Activated T-helper 2 cell treated with anti-CD3 and anti-CD28 coated beads, Interferon-gamma antibody, Interleukin-2, Interleukin-4, amounts not matched to agents 10 μg/mL and 5 μg/mL and 100 μg/mL, durations not matched to agents 14 hours and 24 hours and 36 hours (primary cell): Measurements from ENCODE around the gene BABAM1. TPM values are rescaled to one million over a fixed set of nuclear protein-coding genes. Genes with fewer than 3 reads are reported as not detected.
A peak's percentile ranks its signal among the peaks of the same experiment; 100 is the strongest.

Experiments
- DNase-seq: peaks from one replicate; pipeline ENCODE4 v3.0.0; 2021; ENCODE audit warnings: low spot score
- H3K27ac Mint-ChIP-seq: one replicate; pipeline ENCODE4 v1.8.0; 2021; ENCODE audit warnings: mixed read lengths
- H3K27me3 Mint-ChIP-seq: one replicate; pipeline ENCODE4 v1.8.0; 2021; ENCODE audit warnings: low read depth, mixed read lengths
- H3K36me3 Mint-ChIP-seq: one replicate; pipeline ENCODE4 v1.8.0; 2021; ENCODE audit warnings: low read depth, mixed read lengths
- H3K4me1 Mint-ChIP-seq: one replicate; pipeline ENCODE4 v1.8.0; 2021; ENCODE audit warnings: low read depth, mixed read lengths
- H3K4me3 Mint-ChIP-seq: one replicate; pipeline ENCODE4 v1.8.0; 2021; ENCODE audit warnings: low read depth, mild to moderate bottlenecking, moderate library complexity, mixed read lengths
- H3K9me3 Mint-ChIP-seq: one replicate; pipeline ENCODE4 v1.8.0; 2021; ENCODE audit warnings: mixed read lengths
- intact Hi-C: fragments of 100-400 bp; cut with micrococcal nuclease; formaldehyde crosslinking; loops from one replicate; pipeline ENCODE4 v1.15.1; 2023
- total RNA-seq: library from RNA; stranded (reverse); gene quantifications from 2 replicates; pipeline ENCODE4 v1.2.3, GENCODE V29; 2022

Gene BABAM1
- total RNA-seq, 1 donor from 2014 or later = 122 TPM

GRCh38 chr19:17236811-17237543 lies 30.3 kb upstream of the BABAM1 start:
- peak overlapping the region; percentile 68 for H3K4me3 Mint-ChIP-seq
- no peak for DNase-seq
- H3K36me3 Mint-ChIP-seq = peaks cover 7% of the 10 kb centered on the region
- peaks cover 2% of the 10 kb centered on the region for H3K4me1 Mint-ChIP-seq
- H3K9me3 Mint-ChIP-seq = no peaks in the 10 kb centered on the region
- intact Hi-C loops = no loop called here
- no peaks in the 10 kb centered on the region for H3K27me3 Mint-ChIP-seq
- H3K27ac Mint-ChIP-seq = no peak overlapping the region

DNA sequence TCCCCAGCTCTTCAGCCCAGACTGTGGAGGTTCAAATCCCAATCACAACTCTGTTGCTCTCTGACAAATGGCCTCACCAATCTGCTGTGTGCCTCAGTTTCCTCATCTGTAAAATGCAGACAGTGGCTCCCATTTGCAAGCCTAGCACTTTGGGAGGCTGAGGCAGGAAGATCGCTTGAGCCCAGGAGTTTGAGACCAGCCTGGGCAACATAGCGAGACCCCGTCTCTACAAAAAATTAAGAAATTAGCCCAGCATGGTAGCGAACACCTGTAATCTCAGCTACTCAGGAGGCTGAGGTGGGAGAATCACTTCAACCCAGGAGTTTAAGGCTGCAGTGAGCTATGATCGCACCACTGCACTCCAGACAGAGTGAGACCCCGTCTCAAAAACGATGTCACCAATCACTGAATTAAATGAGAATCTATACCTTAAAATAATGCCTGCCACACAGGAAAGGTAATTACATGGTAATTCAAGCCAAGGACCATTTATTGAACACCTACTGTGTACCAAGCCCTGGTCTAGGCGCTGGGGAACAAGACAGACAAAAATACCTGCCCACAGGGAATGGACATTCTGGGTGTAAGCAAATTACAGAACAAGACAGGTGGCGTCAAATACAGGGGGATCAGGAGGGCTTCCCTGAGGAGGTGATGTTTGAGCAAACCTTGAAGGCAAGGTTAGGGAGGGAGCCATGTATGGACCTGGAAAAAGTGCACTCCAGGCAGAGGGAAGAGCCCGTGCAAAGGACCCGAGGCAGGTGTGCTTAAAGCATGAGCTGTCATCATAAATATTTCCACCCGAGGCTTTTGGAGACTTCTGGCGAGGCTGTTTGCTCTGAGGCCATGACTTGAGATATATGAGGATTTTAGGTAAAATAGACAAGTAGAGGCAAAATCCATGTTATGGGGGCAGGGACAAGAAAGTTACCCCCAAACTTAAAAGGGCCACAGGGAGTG lies 29.2 kb upstream of the BABAM1 start:
- Mint-ChIP-seq H3K4me3 (peak overlapping the region; percentile 45), H3K36me3 (peaks cover 3% of the 10 kb centered on the region), H3K9me3 (no peaks in the 10 kb centered on the region), H3K4me1 (peaks cover 2% of the 10 kb centered on the region), H3K27me3 (no peaks in the 10 kb centered on the region), H3K27ac (no peak overlapping the region)
- intact Hi-C loops = no loop called here
- no peak for DNase-seq

DNA sequence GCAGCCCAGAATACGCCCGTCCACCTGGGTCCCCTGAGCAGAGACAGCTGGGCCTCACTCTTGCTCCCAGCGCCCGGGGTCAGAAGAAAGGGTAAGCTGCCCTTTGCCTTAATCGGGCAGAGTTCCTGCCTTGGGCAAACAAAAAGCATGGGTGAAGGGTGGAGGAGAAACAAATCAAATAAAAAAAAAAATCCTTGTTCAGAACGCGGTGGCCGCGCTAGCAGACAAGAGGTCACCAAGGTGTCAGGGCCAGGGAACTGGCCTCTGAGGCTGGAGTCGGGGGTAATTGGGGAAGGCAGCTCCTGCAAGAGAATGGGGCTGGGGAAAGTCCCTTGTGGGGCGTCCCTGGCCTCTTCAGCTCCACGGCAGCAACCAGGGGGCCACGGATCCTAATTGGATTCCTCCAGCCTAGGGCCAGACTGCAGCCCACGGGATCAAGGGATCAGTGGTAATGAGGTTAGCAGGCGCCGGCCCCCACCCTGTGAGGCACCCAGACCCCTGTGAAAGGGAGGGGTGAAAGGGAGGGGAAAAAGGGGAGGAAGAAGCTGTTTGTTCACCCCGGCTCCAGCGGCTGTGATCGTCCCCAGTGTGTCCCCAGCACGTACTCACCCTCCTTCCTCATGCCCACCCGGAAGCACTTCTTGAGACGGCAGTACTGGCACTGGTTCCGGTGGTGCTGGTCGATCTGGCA lies 27.0 kb upstream of the BABAM1 start:
- no peak for DNase-seq
- Mint-ChIP-seq H3K36me3 (no peaks in the 10 kb centered on the region), H3K27ac (no peak overlapping the region), H3K9me3 (no peaks in the 10 kb centered on the region), H3K4me1 (no peaks in the 10 kb centered on the region), H3K27me3 (peaks cover 7% of the 10 kb centered on the region), H3K4me3 (no peak overlapping the region)
- intact Hi-C loops = no loop called here

GRCh38 chr19:17240826-17241399 lies 26.3 kb upstream of the BABAM1 start:
- DNase-seq = no peak
- H3K4me1 Mint-ChIP-seq = no peaks in the 10 kb centered on the region
- no peak overlapping the region for H3K4me3 Mint-ChIP-seq
- H3K36me3 Mint-ChIP-seq = no peaks in the 10 kb centered on the region
- peaks cover 7% of the 10 kb centered on the region for H3K27me3 Mint-ChIP-seq
- no peaks in the 10 kb centered on the region for H3K9me3 Mint-ChIP-seq
- intact Hi-C loops = no loop called here
- no peak overlapping the region for H3K27ac Mint-ChIP-seq

- H3K27ac Mint-ChIP-seq = no peak overlapping the region
- intact Hi-C loops = no loop called here
- H3K4me3 Mint-ChIP-seq = no peak overlapping the region
- no peak for DNase-seq
- peaks cover 14% of the 10 kb centered on the region for H3K27me3 Mint-ChIP-seq
- no peaks in the 10 kb centered on the region for H3K36me3 Mint-ChIP-seq
- no peaks in the 10 kb centered on the region for H3K9me3 Mint-ChIP-seq
- H3K4me1 Mint-ChIP-seq = peaks cover 2% of the 10 kb centered on the region
These were observed 24.6 kb upstream of the BABAM1 start for GRCh38 chr19:17242431-17243208.

DNA sequence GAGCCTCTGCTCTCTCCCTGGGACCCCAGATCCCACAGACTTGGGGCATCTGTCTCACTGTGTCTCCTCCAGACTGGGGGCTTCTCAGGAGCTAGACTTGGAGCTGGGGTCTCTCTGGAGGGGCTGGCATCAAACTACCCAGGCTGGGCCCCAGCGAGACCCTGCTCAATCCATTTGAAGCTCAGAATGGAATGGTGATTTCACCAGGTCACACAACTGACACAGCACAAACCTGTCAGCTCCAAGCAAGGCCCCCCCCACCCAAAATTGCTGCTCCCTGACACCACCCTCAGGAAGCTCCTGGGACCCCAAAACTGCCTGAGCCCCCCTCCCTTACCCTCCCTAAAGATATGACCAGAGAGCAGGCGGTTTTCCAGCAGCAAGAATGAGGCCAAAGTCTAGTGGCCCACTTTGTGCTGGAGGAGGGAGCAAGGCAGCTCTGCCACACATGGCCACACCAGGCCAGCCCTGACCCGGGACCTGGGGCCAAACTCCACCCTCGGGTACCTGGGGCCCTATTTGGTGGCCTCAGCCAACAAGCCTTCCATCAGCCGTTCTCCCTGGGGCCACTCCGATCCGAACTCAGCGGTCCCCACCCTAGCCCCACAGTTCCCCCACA lies 23.9 kb upstream of the BABAM1 start:
- intact Hi-C loops = no loop called here
- DNase-seq = no peak
- H3K4me3 Mint-ChIP-seq = peak overlapping the region; percentile 65
- peaks cover 14% of the 10 kb centered on the region for H3K27me3 Mint-ChIP-seq
- H3K9me3 Mint-ChIP-seq = no peaks in the 10 kb centered on the region
- no peak overlapping the region for H3K27ac Mint-ChIP-seq
- H3K4me1 Mint-ChIP-seq = peaks cover 2% of the 10 kb centered on the region
- no peaks in the 10 kb centered on the region for H3K36me3 Mint-ChIP-seq

- Mint-ChIP-seq H3K4me3 (peak overlapping the region; percentile 65), H3K9me3 (no peaks in the 10 kb centered on the region), H3K27ac (no peak overlapping the region), H3K4me1 (peaks cover 2% of the 10 kb centered on the region), H3K36me3 (no peaks in the 10 kb centered on the region), H3K27me3 (peaks cover 15% of the 10 kb centered on the region)
- intact Hi-C loops = no loop called here
- no peak for DNase-seq
These were observed 23.2 kb upstream of the BABAM1 start for GRCh38 chr19:17243830-17244617.

DNA sequence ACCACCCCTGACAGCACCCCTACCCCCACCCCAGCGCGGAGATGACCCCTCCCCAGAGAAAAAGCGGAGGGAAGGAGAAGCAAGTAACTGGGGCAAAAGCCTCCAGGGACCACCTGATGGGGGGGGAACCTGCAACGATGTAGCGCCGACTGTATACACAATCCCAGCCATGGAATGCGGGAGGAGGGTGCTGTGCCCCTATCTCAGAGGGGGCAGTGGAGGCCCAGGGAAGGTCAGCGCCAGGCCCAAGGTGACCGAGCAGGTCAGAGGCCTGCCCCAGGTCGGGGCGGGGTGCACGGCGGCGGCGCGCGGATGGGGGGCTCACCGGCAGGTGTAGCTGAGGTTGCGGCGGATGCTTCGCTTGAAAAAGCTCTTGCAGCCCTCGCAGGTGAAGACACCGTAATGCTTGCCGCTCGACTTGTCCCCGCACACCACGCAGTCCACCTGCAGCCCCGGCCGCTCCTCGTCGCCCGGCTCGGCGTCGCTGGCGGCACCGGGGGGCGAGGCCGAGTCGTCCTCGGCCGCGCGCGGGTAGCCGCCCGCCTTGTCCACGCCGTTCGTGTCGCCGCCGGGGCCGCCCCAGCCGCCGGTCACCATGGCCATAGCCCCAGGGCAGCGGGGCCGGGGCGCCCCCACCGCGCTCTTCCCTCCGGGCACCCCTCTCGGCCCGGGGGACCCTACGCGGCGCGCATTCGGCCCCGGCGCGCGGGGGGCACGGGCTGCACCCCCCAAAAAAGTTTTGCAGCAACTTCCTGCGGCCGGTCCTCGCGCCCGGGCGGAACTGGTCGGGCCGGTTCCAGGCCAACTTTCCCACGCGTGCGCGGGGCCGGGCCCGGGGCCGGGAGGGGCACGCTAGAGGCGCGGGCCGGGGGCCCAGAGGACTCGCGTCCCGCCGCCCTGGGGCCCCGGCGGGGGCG lies 22.4 kb upstream of the BABAM1 start:
- H3K27ac Mint-ChIP-seq = no peak overlapping the region
- intact Hi-C loops = no loop called here
- no peaks in the 10 kb centered on the region for H3K9me3 Mint-ChIP-seq
- no peaks in the 10 kb centered on the region for H3K36me3 Mint-ChIP-seq
- H3K27me3 Mint-ChIP-seq = peaks cover 16% of the 10 kb centered on the region
- peak overlapping the region; percentile 65 for H3K4me3 Mint-ChIP-seq
- peaks cover 2% of the 10 kb centered on the region for H3K4me1 Mint-ChIP-seq
- DNase-seq = no peak

GRCh38 chr19:17245535-17245984 lies 21.7 kb upstream of the BABAM1 start, which contains the start of gene NR2F6:
TSS of gene NR2F6 (minus strand) at chr19:17245919. CDS start at chr19:17245220, 699 bp downstream.
- peaks cover 2% of the 10 kb centered on the region for H3K4me1 Mint-ChIP-seq
- no peaks in the 10 kb centered on the region for H3K9me3 Mint-ChIP-seq
- no peak for DNase-seq
- H3K27me3 Mint-ChIP-seq = peaks cover 16% of the 10 kb centered on the region
- intact Hi-C loops = no loop called here
- peak within 1 kb of the TSS; percentile 82 for H3K27ac Mint-ChIP-seq
- H3K4me3 Mint-ChIP-seq = peak within 1 kb of the TSS; percentile 83
- no peaks in the 10 kb centered on the region for H3K36me3 Mint-ChIP-seq

GRCh38 chr19:17246681-17247425 lies 20.4 kb upstream of the BABAM1 start:
- no peak for DNase-seq
- Mint-ChIP-seq H3K27ac (no peak overlapping the region), H3K4me1 (peaks cover 2% of the 10 kb centered on the region), H3K36me3 (no peaks in the 10 kb centered on the region), H3K4me3 (peak overlapping the region; percentile 83), H3K9me3 (no peaks in the 10 kb centered on the region), H3K27me3 (peaks cover 16% of the 10 kb centered on the region)
- intact Hi-C loops = no loop called here
